Measurements from ENCODE around the gene OR10G3. TPM values are rescaled to one million over a fixed set of nuclear protein-coding genes. Genes with fewer than 3 reads are reported as not detected.

Gene OR10G3
- total and polyA plus RNA-seq, 2 of the 13 experiments (the other 11 are each of a cell fraction or from before 2014, with no cell fraction given), result not detected

- TF ChIP-seq ZBTB14 (CRISPR knock-in tag; IDR thresholded peaks at IDR 0.05), result no peak
- no peak for TF ChIP-seq ZNF329 (CRISPR knock-in tag; IDR thresholded peaks at IDR 0.05; ENCODE audit: low read depth)
- 0 out of 2 replicates have a peak, but pooled peaks have one; percentile 18 for TF ChIP-seq CBFB (CRISPR knock-in tag; IDR thresholded peaks at IDR 0.05)
- peak; percentile 93 for TF ChIP-seq PRPF4 (IDR thresholded peaks at IDR 0.05; ENCODE audit: low read depth, low read length, poor library complexity, severe bottlenecking)
- no peak for TF ChIP-seq E2F1 (CRISPR knock-in tag; IDR thresholded peaks at IDR 0.05)
- no peak for TF ChIP-seq SETDB1 (CRISPR knock-in tag; IDR thresholded peaks at IDR 0.05; ENCODE audit: borderline replicate concordance)
- TF ChIP-seq ZNF883 (CRISPR knock-in tag; IDR thresholded peaks at IDR 0.05; ENCODE audit: not compliant biosample characterization), result no peak
- no peak for TF ChIP-seq RBFOX2 (IDR thresholded peaks at IDR 0.05; ENCODE audit: low read depth, low read length)
- TF ChIP-seq, protein P1, sequence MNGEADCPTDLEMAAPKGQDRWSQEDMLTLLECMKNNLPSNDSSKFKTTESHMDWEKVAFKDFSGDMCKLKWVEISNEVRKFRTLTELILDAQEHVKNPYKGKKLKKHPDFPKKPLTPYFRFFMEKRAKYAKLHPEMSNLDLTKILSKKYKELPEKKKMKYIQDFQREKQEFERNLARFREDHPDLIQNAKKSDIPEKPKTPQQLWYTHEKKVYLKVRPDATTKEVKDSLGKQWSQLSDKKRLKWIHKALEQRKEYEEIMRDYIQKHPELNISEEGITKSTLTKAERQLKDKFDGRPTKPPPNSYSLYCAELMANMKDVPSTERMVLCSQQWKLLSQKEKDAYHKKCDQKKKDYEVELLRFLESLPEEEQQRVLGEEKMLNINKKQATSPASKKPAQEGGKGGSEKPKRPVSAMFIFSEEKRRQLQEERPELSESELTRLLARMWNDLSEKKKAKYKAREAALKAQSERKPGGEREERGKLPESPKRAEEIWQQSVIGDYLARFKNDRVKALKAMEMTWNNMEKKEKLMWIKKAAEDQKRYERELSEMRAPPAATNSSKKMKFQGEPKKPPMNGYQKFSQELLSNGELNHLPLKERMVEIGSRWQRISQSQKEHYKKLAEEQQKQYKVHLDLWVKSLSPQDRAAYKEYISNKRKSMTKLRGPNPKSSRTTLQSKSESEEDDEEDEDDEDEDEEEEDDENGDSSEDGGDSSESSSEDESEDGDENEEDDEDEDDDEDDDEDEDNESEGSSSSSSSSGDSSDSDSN (CRISPR knock-in tag; IDR thresholded peaks at IDR 0.05), result no peak; the same call in 1 of the 2 replicates
- TF ChIP-seq TEAD3 (CRISPR knock-in tag; optimal IDR thresholded peaks at IDR 0.05; ENCODE audit: borderline replicate concordance), result peak; percentile 97
- no peak for TF ChIP-seq MTA3 (CRISPR knock-in tag; IDR thresholded peaks at IDR 0.05)
- peak; percentile 63 for TF ChIP-seq KAT8 (CRISPR knock-in tag; IDR thresholded peaks at IDR 0.05)
- peak; percentile 88 for TF ChIP-seq ASH2L (IDR thresholded peaks at IDR 0.05; ENCODE audit: insufficient read length, low read depth, low read length)
- no peak for TF ChIP-seq PCBP2 (optimal IDR thresholded peaks at IDR 0.05; ENCODE audit: low read depth, low read length, poor library complexity, severe bottlenecking)
- TF ChIP-seq EP300 (IDR thresholded peaks at IDR 0.05; ENCODE audit: low read depth in 2 of 2, low read length in 2 of 2), result peak; percentile 70 to 95
- TF ChIP-seq EP300 (CRISPR knock-in tag; IDR thresholded peaks at IDR 0.05; ENCODE audit: borderline replicate concordance), result peak; percentile 68; the same call in 1 of the 2 replicates
- peak; percentile 37; the same call in 1 of the 2 replicates for TF ChIP-seq ATF1 (CRISPR knock-in tag; IDR thresholded peaks at IDR 0.05)
- peak; percentile 25; the same call in 1 of the 2 replicates for TF ChIP-seq ZFX (CRISPR knock-in tag; IDR thresholded peaks at IDR 0.05; ENCODE audit: low read depth)
- TF ChIP-seq THYN1 (CRISPR knock-in tag; IDR thresholded peaks at IDR 0.05; ENCODE audit: borderline replicate concordance, low read depth), result no peak
- 0 out of 2 replicates have a peak, but pooled peaks have one; percentile 32 for TF ChIP-seq ZBTB26 (CRISPR knock-in tag; IDR thresholded peaks at IDR 0.05; ENCODE audit: borderline replicate concordance)
- no peak for TF ChIP-seq U2AF2 (IDR thresholded peaks at IDR 0.05; ENCODE audit: low read depth, low read length)
Observed at GRCh38 chr14:21557084-21557901, 22.6 kb downstream of the OR10G3 start (continued).

Data from HepG2 (cell line).